Measurements from ENCODE around the gene KLF16. TPM values are rescaled to one million over a fixed set of nuclear protein-coding genes. Genes with fewer than 3 reads are reported as not detected.

KLF16 gene
- total and polyA plus RNA-seq, 9 of the 15 experiments (the other 6 are each of a cell fraction or from before 2014, with no cell fraction given): 0.04 to 60.4 (median 6.8) TPM

GRCh38 chr19:1853295-1854038 lies 9.9 kb downstream of the KLF16 start (continued):
- TF ChIP-seq PREB (CRISPR knock-in tag; IDR thresholded peaks at IDR 0.05) (no peak), PHTF2 (CRISPR knock-in tag; IDR thresholded peaks at IDR 0.05) (no peak), ZKSCAN8 (CRISPR knock-in tag; IDR thresholded peaks at IDR 0.05) (no peak), SREBF1 (IDR thresholded peaks at IDR 0.05; ENCODE audit: borderline replicate concordance, low read depth, low read length) (peak; percentile 64; the same call in 1 of the 2 replicates), MYC (IDR thresholded peaks at IDR 0.05; ENCODE audit: low read depth, low read length) (peak; percentile 74), MYC (CRISPR knock-in tag; IDR thresholded peaks at IDR 0.05; ENCODE audit: borderline replicate concordance, low read depth) (no peak), MYNN (IDR thresholded peaks at IDR 0.05) (peak; percentile 78; the same call in 1 of the 2 replicates), MYNN (CRISPR knock-in tag; IDR thresholded peaks at IDR 0.05) (no peak), UBTF (IDR thresholded peaks at IDR 0.05; ENCODE audit: borderline replicate concordance in 1 of 2, low read depth in 2 of 2, low read length in 2 of 2) (peak in 1 of 2 experiments; percentile 87; a peak in 2 of 4 replicates), PYGO2 (tag; IDR thresholded peaks at IDR 0.05) (no peak), ZNF699 (CRISPR knock-in tag; IDR thresholded peaks at IDR 0.05; ENCODE audit: insufficient replicate concordance) (no peak), FOXM1 (IDR thresholded peaks at IDR 0.05; ENCODE audit: low read depth) (no peak; the same call in 1 of the 2 replicates), FOXM1 (CRISPR knock-in tag; IDR thresholded peaks at IDR 0.05; ENCODE audit: low read depth) (no peak), NR4A1 (CRISPR knock-in tag; IDR thresholded peaks at IDR 0.05) (0 out of 2 replicates have a peak, but pooled peaks have one; percentile 12), NR4A1 (tag; IDR thresholded peaks at IDR 0.05) (no peak), ZHX1 (conservative IDR thresholded peaks at IDR 0.05; ENCODE audit: low read length) (no peak), KAT8 (IDR thresholded peaks at IDR 0.05; ENCODE audit: low read depth) (no peak)
- TF ChIP-seq, protein P1, sequence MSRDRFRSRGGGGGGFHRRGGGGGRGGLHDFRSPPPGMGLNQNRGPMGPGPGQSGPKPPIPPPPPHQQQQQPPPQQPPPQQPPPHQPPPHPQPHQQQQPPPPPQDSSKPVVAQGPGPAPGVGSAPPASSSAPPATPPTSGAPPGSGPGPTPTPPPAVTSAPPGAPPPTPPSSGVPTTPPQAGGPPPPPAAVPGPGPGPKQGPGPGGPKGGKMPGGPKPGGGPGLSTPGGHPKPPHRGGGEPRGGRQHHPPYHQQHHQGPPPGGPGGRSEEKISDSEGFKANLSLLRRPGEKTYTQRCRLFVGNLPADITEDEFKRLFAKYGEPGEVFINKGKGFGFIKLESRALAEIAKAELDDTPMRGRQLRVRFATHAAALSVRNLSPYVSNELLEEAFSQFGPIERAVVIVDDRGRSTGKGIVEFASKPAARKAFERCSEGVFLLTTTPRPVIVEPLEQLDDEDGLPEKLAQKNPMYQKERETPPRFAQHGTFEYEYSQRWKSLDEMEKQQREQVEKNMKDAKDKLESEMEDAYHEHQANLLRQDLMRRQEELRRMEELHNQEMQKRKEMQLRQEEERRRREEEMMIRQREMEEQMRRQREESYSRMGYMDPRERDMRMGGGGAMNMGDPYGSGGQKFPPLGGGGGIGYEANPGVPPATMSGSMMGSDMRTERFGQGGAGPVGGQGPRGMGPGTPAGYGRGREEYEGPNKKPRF (IDR thresholded peaks at IDR 0.05; ENCODE audit: low read depth, low read length): no peak
- TF ChIP-seq, protein P2, sequence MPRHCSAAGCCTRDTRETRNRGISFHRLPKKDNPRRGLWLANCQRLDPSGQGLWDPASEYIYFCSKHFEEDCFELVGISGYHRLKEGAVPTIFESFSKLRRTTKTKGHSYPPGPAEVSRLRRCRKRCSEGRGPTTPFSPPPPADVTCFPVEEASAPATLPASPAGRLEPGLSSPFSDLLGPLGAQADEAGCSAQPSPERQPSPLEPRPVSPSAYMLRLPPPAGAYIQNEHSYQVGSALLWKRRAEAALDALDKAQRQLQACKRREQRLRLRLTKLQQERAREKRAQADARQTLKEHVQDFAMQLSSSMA (CRISPR knock-in tag; IDR thresholded peaks at IDR 0.05): no peak
